ENCODE measurements around the gene CYB5D1.
"Not testable (repeated sequence)": the region's sequence is repeated elsewhere in the genome, so short reads cannot be mapped to it uniquely, and the experiment has no call there.

The CYB5D1 gene

GRCh38 chr17:7857713-7858521, at the start of gene CYB5D1:
TSS of gene CYB5D1 (plus strand) at chr17:7858003. CDS start at chr17:7858135, 132 bp downstream.
- peak; percentile 74 for DNase-seq (ENCODE audit: low spot score)

DNA sequence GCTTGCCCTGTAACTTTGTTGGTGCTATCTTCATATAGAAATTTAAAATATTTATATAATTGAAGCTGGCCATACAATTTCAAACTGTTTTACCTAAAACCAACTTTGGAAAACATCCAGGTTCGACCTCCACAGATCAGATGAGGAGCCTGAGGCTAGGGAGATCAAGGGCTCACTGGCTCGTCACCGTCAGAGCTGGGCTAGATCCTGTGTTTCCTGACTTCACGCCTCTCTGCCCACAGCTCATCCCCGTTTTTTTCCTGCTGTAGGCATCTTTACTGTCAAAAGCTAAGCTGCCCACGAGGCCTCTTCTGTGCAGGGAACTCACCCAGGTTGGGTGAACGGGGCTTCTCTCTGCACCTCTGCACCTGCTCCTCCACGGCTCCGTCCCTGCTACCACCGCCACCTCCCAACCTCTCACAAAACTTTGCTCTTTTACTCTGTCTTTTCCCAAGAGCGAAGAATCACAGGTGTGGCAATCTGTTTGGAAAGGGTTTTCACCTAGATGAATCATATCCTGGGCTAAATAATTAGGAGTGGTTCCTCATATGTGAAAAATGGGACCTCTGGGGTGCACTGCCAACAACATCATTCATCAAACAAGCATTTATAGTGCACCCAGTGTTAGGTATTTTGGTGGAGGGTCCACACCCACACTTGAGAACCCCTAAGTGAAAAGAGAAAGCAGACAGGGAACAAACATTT, 48.6 kb upstream of the CYB5D1 start:
- no peak for DNase-seq (ENCODE audit: low spot score)

GRCh38 chr17:7809791-7810343, 47.9 kb upstream of the CYB5D1 start:
- DNase-seq (ENCODE audit: low spot score): not testable (repeated sequence)

DNA sequence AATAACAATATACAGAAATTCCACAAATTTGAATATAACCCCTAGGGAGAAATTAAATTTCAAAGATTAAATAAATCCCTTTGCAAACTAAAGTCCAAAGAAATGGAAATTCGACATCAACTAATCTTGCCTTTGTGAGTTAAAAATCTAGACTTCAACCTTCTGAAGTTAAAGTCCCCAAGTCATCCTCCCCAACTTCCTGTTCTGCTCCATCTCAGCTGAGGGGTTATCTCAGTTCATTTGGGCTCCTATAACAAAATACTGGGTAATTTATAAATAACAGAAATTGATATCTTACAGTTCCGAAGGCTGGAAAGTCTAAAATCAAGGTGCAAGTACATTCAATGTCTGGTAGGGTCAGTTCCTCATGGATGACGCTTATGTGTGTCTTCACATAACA, 46.6 kb upstream of the CYB5D1 start:
- no peak for DNase-seq (ENCODE audit: low spot score)

- DNase-seq (ENCODE audit: low spot score): no peak
Observed at GRCh38 chr17:7814969-7815368, 42.8 kb upstream of the CYB5D1 start.

- DNase-seq (ENCODE audit: low spot score): no peak
Observed at GRCh38 chr17:7816926-7817642, 40.7 kb upstream of the CYB5D1 start.

- no peak for DNase-seq (ENCODE audit: low spot score)
Observed at GRCh38 chr17:7817643-7817964, 40.2 kb upstream of the CYB5D1 start.

DNA sequence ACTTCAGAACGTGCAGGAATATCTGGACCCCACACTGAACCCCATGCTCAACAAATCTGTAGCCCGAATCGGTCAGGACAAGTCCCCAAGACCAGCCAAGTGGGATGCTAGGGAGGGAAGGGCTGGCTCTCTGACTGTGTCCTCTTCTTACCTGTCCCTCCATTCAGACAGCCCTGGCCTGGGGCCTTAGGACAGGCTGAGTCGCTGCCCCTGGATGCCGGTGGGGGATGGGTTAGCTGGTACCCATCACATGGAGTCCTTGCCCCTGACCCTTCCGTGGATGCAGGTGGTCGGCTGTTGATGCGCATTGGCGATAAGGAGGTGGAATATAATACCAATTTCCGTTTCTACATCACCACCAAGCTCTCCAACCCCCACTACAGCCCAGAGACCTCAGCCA, 39.8 kb upstream of the CYB5D1 start:
- DNase-seq (ENCODE audit: low spot score): no peak

DNA sequence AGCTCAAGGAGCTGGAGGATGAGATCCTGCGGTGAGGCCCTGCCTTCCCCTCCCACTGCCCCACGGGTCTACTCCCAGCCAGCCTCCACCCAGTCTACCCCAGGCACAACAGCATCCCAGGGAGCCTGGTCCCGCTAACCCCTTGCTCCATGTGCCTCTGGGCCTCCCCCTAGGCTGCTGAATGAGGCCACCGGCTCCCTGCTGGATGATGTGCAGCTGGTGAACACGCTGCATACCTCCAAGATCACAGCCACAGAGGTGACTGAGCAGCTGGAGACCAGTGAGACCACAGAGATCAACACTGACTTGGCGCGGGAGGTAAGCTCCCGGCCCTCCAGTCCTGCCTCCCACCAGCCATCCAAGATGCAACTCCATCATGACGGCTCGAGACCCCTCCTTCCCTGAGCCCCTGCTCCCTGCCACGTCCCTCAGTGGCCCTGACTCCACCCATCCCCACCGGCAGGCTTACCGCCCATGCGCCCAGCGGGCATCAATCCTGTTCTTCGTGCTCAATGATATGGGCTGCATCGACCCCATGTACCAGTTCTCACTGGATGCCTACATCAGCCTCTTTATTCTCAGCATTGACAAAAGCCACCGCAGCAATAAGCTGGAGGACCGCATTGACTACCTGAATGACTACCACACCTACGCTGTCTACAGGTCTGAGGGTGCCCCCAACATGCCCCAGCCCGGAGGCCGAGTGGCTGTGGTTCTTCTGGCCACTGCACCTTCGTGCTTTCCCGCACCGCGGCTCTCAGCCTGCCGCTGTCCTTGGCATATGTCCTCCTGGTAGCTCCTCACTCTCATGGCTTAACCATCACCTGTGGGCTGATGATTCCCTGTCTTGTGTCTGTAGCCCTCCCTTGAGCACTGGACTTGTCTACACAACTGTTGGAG, 38.8 kb upstream of the CYB5D1 start:
- no peak for DNase-seq (ENCODE audit: low spot score)

DNA sequence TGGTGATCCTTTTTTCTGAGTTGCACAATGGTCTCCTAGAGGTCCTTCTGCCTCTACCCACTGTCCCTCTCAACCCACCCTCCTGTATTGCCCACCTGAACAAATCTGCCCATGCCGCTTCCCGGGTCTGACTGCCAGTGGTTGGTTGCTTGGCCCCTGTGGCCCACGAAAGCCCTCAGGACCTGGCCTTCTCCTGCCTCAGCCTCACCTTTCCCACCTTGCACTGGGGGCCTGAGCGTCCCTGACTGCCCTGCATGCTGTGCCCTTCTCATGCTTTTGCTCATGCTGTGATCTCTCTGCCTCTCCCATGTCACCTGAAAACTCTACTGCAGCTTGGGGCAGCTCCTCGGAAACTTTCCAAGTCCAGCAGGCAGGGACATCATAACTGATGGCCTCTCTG, 37.6 kb upstream of the CYB5D1 start:
- DNase-seq (ENCODE audit: low spot score): no peak

GRCh38 chr17:7822126-7822525, 35.7 kb upstream of the CYB5D1 start:
- no peak for DNase-seq (ENCODE audit: low spot score)

DNA sequence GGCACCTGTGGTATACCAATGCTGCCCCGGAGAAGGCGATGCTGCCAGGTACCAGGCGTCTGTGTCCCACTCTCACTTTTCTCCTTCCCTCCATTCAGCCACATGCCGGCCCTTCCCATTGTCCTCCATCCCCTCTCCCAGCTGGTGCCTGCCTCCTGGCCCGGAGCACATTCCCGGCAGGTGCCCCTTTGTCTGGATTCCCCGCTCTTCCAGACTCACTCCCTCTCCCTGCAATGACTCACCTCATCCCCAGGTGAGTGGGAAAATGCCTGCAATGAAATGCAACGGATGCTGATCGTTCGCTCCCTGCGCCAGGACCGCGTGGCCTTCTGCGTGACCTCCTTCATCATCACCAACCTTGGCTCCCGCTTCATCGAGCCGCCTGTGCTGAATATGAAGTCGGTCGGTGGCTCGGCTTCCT, 34.2 kb upstream of the CYB5D1 start:
- DNase-seq (ENCODE audit: low spot score): no peak

GRCh38 chr17:7824021-7824924, 33.5 kb upstream of the CYB5D1 start:
- no peak for DNase-seq (ENCODE audit: low spot score)

DNA sequence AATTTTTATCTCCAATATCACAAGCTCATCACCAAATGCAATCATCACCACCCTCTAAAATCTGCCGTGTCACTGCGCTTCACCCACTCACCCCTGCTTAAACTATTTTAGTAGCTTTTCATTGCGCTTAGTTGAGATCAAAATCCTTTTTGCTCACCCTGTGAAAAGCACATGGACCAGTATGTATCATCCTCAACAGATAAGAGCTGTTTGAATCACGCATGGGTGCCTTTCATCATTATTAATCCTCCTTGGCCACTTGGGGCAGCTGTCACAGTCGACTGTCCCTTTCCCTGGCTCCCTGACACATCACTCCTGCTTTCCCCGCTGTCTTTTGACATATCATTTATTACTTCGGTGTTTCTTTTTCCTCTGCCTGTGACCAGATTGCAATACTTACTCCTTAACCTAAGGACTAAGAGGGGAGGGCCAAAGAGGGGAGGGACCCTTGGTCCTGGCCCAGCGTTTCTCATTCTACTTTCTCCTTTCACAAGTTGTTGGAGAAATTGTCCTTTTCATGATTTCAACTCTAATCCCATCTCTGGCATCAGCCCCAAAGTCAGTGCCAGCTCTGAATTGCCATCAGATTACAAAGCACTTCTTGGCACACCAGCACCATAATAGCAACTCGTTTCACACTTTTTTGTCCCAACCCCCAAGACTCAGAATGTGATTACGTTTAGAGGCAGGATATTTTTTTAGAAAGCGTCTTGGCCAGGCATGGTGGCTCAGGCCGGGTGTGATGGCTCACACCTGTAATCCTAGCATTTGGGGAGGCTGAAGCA, 32.4 kb upstream of the CYB5D1 start:
- no peak for DNase-seq (ENCODE audit: low spot score)

DNA sequence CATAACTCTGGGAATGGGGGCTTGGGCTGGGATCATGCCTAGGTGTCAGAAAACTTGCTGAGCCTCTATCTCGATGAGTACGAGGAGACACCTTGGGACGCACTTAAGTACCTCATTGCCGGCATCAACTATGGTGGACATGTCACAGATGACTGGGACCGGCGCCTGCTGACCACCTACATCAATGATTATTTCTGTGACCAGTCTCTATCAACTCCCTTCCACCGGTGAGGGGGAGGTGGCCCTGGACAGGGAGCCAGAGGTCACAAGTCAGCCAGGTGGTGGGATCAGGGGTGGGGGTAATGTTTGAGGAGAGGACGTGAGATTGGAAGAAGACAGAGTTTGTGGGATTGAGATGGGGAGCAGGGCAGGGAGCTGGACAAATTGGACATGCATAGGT, 27.2 kb upstream of the CYB5D1 start:
- DNase-seq (ENCODE audit: low spot score): no peak

DNA sequence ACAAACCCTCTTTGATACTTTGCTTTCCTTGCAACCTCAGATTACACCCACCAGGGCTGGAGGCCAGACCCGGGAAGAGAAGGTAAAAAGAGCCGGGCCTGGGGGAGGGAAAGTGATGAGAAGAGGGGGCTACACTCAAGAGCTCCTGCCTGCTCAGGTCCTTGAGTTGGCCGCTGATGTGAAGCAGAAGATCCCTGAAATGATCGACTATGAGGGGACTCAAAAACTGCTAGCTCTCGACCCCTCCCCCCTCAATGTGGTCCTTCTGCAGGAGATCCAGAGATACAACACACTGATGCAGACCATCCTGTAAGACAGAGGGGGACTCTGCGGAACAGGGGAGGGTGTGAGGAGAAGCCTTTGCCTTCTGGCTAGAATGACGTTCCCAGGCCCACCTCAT, 26.6 kb upstream of the CYB5D1 start:
- no peak for DNase-seq (ENCODE audit: low spot score)

DNA sequence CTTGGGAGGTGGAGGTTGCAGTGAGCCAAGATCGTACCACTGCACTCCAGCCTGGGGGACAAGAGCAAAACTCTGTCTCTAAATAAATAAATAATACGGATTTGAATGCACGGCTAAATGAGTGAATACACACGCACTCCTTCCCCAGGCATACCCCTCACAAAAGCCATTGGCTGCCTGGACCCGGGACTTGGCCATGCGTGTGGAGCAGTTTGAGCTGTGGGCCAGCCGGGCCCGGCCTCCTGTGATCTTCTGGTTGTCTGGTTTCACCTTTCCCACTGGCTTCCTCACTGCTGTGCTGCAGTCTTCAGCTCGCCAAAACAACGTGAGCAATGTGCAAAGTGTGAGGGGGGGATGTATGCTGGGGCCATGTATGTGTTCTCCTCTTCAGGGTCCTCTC, 25.4 kb upstream of the CYB5D1 start:
- no peak for DNase-seq (ENCODE audit: low spot score)

GRCh38 chr17:7833011-7833794, 24.6 kb upstream of the CYB5D1 start:
- no peak for DNase-seq (ENCODE audit: low spot score)
